GM10266 (cell line): ENCODE data around the gene P3R3URF.
A peak's percentile ranks its signal among the peaks of the same experiment; 100 is the strongest.

ENCODE experiments used
- DNase-seq: peaks from one replicate; pipeline ENCODE4 v3.0.0; 2012; ENCODE audit errors: extremely low spot score
- TF ChIP-seq, protein P1 (sequence below): IDR thresholded peaks from 2 replicates; pipeline ENCODE4 v1.5.1; 2012; ENCODE audit warnings: mild to moderate bottlenecking, low read depth; ENCODE audit not compliant: control insufficient read depth, insufficient read depth; ENCODE audit errors: missing control alignments

P3R3URF gene

DNA sequence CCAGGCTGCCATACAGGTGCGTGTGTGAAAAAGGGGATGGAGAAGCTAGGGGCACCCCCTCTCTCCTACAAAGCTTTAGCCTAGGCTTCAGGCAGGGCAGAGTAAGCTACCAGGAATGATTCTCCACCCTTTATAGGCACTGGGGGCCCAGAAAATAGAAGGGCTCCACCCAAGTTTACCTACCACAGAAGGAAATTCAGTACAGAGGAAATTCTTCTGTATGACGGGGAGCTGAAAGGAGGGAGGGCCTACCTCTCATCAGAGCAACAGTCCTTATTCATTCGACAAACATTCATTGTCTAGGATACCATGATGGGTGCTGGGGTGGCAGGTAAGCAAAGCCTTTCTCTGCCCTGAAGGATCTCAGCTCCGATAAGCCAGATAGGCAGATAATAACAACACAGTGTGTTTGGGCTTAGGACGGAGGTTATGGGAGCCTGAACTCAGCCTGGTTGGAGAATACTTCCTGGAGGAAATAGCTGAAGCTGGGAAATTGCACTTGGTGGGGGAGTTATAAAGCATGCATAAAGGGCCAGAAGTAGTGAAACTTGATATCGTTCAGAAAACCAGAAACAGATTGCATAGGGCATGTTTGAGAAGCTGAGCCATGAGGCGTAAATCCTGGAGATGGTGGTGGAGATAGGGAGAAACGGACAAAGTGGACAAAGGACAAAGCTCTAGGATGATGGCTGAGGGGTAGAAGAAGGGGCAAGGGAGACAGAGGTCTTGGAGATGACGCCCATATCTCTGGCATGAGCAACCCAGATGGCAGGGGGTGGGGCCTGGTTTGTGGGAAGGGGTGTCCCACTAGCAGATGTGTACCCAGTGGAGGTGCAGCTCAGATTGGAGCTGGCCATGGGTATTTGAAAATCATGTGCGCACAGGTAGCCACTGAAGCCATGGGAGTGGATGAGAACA, 5.3 kb upstream of the P3R3URF start:
- TF ChIP-seq, protein P1, sequence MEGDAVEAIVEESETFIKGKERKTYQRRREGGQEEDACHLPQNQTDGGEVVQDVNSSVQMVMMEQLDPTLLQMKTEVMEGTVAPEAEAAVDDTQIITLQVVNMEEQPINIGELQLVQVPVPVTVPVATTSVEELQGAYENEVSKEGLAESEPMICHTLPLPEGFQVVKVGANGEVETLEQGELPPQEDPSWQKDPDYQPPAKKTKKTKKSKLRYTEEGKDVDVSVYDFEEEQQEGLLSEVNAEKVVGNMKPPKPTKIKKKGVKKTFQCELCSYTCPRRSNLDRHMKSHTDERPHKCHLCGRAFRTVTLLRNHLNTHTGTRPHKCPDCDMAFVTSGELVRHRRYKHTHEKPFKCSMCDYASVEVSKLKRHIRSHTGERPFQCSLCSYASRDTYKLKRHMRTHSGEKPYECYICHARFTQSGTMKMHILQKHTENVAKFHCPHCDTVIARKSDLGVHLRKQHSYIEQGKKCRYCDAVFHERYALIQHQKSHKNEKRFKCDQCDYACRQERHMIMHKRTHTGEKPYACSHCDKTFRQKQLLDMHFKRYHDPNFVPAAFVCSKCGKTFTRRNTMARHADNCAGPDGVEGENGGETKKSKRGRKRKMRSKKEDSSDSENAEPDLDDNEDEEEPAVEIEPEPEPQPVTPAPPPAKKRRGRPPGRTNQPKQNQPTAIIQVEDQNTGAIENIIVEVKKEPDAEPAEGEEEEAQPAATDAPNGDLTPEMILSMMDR = no peak
- no peak for DNase-seq

DNA sequence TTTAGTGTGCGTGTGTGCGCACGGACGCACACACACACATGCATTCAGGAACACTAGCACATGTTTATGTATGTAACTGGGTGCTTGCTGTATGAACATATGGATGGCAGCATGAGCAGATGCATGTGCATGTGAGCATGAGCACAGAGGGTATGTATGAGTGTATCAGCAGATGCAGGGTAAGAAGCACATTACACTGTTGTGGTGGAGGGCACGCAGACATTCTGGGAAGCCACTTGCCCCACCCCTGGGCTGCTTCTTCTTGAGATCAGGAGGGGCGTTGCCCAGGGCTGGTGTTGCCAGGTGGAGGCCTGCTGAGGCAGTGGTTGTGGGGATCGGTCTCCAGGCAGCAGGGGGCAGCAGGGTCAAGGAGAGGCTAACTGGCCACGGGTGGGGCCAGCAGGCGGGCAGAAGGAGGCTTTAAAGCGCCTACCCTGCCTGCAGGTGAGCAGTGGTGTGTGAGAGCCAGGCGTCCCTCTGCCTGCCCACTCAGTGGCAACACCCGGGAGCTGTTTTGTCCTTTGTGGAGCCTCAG, 3.9 kb upstream of the P3R3URF start:
- TF ChIP-seq, protein P1 = peak; percentile 55
- DNase-seq = no peak

DNA sequence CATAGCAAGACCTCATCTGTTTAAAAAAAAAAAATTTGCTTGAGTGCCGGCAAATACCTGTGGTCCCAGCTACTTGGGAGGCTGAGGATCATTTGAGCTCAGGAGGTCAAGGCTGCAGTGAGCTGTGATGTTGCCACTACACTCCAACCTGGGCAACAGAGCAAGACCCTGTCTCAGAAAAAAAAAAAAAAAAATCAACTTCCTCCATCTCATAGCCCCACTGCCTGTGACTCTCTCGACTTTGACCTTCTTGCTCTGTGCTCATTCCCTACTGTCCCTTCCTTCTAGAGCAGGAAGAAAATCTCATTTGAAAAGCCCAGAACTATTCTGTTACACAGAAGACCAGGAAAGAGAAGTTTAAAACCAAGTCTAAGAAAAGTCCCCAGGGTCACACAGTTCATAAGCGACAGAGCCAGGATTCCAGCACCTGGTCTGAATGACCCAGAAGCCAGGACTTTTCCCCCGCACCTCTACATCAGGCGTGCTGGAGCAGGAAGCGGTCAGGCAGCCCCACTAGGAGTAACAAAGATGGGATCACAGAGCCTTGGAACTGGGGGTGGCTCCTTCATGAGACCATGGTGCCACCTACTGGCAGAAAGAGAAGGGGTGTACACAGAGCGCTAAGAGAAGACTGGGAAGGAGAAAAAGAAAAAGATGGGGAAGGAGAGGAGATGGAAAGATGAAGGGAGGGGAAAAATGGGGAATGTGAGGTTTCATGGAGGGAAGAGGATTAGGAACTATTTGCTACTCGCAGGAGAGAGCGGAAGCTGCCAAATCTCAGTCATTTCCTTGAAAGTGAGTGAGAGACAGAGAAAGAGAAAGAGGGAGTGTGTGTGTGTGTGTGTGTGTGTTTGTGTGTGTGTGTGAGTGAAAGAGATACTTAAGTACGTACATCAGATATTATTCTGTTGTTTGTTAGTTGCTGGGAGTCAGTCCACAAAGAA, 3.1 kb upstream of the P3R3URF start:
- peak; percentile 78 for DNase-seq
- TF ChIP-seq, protein P1 = peak; percentile 91

DNA sequence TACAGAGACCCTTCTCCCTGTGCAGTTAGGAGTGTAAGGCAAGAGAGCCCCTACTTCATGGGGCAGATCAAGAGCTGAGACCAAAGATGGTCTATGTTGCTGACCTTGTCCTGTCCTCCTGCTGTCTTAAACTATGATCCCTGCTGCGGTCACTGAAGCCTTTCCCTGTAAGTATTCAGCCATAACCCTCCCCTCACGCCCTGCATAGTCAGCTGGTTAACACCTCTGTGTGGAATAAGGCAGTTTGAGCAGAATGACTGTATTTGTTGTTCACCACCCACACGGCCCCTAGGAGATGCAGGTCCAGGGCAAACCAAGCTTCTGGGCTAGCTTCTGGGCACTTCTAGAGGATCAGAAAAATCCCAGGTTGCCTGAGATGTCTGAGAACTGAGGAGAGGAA, 1.0 kb downstream of the P3R3URF start:
- TF ChIP-seq, protein P1 = no peak
- DNase-seq = no peak

DNA sequence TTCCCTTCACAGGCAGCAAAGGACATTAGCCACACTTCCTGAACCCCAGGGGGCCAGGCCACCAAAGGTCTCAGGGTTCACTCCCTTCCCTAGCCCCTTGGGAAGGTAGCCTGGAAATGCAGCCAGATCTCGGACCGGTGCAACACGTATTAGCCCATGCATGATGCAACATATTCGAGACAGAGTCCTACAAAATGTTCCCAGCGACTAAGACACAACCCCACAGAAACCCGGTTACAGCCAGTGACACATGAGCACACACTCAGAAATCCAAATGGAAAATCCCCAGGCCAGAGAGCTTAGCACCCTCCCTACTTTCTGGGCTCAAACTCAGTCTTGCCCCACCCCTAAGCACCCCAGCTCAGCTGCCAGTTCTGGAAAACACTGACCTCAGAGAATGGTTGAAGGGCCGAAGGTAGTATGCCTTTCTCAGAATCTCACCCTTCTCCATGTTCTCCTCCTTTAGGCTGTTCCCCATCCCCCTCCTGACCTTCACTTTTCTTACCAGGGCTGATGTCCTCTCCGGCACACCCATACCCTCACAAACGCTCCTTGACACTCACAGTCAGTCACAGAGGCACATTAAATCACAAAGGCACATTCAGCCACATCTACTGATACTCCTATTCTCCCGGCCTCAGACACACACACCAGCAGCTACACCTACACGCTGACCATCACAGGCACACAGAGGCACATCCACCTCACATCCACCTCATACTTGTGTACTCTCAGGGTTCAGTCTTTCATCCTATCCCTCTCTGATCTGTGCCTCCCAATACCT, 1.6 kb downstream of the P3R3URF start, which contains the start of gene TSPAN1:
Gene TSPAN1, plus strand, starts transcription at position 640 of the 784 bp plus-strand sequence. CDS start 6,021 bp downstream, outside the sequence.
- DNase-seq = no peak
- TF ChIP-seq, protein P1 = no peak

DNA sequence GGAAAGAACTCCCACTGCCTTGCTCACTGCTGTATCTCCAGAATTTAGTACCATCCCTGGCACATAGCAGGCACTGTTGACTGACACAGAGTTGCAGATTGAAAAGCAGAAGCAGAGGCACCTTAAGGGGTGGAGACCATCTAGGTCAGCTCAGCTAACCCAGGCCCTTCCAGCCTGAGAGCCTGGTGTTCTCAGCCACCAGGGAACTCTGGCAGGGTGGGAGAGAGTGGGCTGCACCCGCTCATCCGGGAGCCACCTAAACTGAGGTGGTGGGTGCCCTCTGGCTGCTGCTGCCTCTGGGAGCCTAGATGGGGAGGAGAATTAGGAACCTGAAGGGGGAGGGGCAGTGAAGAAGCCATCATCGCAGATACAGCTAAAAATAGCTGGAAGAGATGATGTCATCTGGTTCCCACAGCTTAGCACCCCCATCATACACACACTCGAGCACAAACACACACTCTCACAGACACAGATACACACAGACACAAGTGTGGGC, 2.9 kb downstream of the P3R3URF start:
- no peak for DNase-seq
- TF ChIP-seq, protein P1 = no peak
